ENCODE data around the gene ATP8B1.
"Not testable (repeated sequence)": the region's sequence is repeated elsewhere in the genome, so short reads cannot be mapped to it uniquely, and the experiment has no call there.

ATP8B1 gene

DNA sequence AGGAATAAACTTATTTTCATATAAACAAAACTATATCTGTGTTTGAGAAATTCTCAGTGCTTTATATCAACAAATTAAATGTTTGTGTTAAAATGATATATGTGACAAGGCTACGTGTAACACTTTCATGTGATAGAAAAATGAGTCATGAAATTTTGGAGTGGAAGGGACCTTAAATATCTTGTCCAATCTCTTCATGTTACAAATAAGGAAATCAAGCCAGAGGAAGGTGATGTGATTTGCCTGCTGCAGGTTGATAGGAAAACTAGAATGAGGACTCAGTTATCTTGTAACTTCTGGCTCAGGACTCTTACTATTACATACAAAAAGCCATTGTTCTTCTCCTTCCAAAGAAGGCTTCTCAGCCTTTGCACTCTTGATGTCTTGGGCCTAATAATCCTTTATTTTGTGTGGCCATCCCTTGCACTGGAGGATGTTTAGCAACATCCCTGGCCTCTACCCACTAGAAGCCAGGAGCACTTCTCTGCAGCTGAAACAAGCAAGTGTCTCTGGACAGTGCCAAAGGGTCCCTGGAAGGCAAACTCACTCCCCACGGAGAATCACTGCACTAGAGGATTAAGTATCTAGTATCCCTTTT lies 138.4 kb downstream of the ATP8B1 start:
- Histone ChIP-seq H3K36me3 (ENCODE audit: control insufficient read depth, insufficient read depth, low read length) (peaks cover 4% of the 10 kb centered on the region), H3K9ac (ENCODE audit: low read length) (no peak overlapping the region), H3K27me3 (ENCODE audit: control insufficient read depth, insufficient read depth, low read length) (no peaks in the 10 kb centered on the region), H3K4me3 (ENCODE audit: low read length) (no peak overlapping the region), H3K4me1 (ENCODE audit: control insufficient read depth, insufficient read depth, low read length) (peaks cover 28% of the 10 kb centered on the region), H3K9me3 (ENCODE audit: control insufficient read depth, low read length) (no peaks in the 10 kb centered on the region)

DNA sequence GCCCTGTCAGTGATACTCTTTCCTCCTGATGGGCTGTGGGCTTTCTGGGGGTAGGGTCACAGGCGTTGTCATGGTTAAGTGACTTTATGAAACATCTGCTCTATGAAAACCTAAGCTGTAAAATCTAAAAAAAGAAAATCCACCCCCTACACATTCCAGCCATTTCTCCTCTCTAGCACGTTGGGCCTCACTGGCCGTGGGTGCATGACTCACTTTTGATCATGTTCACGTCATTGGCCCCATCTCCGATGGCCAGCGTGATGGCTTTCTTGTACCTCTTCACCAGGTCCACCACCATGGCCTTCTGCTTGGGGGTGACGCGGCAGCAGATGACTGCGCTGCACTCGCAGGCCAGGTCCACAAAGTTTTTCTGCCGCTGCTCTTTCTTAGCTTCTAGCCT lies 142.2 kb downstream of the ATP8B1 start:
- Histone ChIP-seq H3K27me3 (ENCODE audit: control insufficient read depth, insufficient read depth, low read length) (no peaks in the 10 kb centered on the region), H3K4me3 (ENCODE audit: low read length) (no peak overlapping the region), H3K9ac (ENCODE audit: low read length) (no peak overlapping the region), H3K9me3 (ENCODE audit: control insufficient read depth, low read length) (no peaks in the 10 kb centered on the region), H3K4me1 (ENCODE audit: control insufficient read depth, insufficient read depth, low read length) (peaks cover 26% of the 10 kb centered on the region), H3K36me3 (ENCODE audit: control insufficient read depth, insufficient read depth, low read length) (peaks cover 7% of the 10 kb centered on the region)

DNA sequence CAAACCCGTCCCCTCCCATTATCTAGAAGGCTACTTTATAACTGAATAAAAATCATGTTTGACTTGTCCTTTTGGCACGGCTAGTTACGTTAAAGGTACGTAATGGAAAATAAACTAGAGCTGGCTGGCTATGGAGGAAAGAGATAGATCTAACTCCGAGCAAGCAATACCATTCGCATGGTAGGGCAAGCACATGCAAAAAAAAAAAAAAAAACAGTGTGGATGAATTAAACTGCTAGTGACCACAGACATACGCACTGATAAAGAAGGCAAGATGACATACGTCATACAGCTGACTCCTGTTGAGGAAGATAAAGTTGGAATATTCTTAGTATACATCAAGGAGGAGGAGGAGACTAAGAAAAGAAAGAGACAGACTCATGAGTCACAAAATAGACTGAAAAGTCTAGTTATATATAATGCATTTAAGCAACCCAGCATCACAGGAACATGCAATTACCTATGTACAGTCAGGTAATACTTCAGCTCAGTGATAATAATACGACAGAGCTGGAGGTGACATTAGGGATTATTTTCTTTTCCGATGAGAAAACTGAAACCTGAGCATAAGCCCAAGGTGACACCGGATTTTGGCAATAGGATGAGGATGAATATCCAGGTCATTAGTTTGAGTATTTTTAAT lies 143.5 kb downstream of the ATP8B1 start:
- Histone ChIP-seq H3K9me3 (ENCODE audit: control insufficient read depth, low read length) (no peaks in the 10 kb centered on the region), H3K27me3 (ENCODE audit: control insufficient read depth, insufficient read depth, low read length) (no peaks in the 10 kb centered on the region), H3K4me3 (ENCODE audit: low read length) (no peak overlapping the region), H3K9ac (ENCODE audit: low read length) (peak overlapping the region; percentile 7), H3K36me3 (ENCODE audit: control insufficient read depth, insufficient read depth, low read length) (peaks cover 7% of the 10 kb centered on the region), H3K4me1 (ENCODE audit: control insufficient read depth, insufficient read depth, low read length) (peaks cover 13% of the 10 kb centered on the region)

DNA sequence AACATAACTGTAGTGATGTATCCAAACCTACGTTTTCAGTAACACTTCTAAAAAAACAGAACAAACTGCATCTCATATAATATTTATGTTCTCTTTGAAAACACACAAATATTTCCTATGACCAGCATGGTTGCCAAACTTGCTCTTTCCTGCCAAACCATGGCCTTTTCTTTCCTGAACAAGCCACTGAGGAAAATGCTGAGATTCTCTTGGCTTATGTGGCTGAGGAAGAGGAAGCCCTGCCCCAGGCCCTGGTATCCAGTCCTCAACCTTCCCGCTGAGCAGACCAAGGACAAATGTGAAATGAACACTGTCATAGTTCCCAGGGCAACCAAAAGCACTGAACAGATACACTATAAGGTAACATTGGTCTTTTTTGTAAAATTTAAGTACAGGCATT lies 145.6 kb downstream of the ATP8B1 start:
- Histone ChIP-seq H3K27me3 (ENCODE audit: control insufficient read depth, insufficient read depth, low read length) (no peaks in the 10 kb centered on the region), H3K4me1 (ENCODE audit: control insufficient read depth, insufficient read depth, low read length) (peaks cover 12% of the 10 kb centered on the region), H3K9me3 (ENCODE audit: control insufficient read depth, low read length) (no peaks in the 10 kb centered on the region), H3K36me3 (ENCODE audit: control insufficient read depth, insufficient read depth, low read length) (peaks cover 14% of the 10 kb centered on the region), H3K4me3 (ENCODE audit: low read length) (no peak overlapping the region), H3K9ac (ENCODE audit: low read length) (no peak overlapping the region)

DNA sequence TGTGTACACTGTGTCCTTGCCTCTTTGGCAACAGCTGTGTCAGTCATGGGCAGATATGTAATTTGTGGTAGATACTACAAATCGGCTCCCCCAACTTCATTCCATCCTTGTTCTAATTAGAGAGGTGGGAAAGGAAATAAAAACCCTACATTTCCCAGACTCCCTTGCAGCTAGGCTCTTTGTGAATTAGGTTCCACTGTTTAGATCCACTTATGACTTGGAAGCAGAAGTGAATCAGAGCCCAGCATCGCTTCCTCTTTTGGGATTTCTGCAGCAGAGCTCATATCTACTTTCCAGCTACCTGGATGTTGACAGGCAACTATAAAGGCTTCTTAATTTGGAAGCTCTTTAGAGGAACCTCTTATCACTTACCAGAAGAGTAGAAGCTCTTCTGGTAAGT lies 147.4 kb downstream of the ATP8B1 start:
- H3K27me3 ChIP-seq (ENCODE audit: control insufficient read depth, insufficient read depth, low read length): no peaks in the 10 kb centered on the region
- H3K4me1 ChIP-seq (ENCODE audit: control insufficient read depth, insufficient read depth, low read length): peaks cover 12% of the 10 kb centered on the region
- no peaks in the 10 kb centered on the region for H3K9me3 ChIP-seq (ENCODE audit: control insufficient read depth, low read length)
- peaks cover 14% of the 10 kb centered on the region for H3K36me3 ChIP-seq (ENCODE audit: control insufficient read depth, insufficient read depth, low read length)
- H3K9ac ChIP-seq (ENCODE audit: low read length): no peak overlapping the region
- H3K4me3 ChIP-seq (ENCODE audit: low read length): no peak overlapping the region

DNA sequence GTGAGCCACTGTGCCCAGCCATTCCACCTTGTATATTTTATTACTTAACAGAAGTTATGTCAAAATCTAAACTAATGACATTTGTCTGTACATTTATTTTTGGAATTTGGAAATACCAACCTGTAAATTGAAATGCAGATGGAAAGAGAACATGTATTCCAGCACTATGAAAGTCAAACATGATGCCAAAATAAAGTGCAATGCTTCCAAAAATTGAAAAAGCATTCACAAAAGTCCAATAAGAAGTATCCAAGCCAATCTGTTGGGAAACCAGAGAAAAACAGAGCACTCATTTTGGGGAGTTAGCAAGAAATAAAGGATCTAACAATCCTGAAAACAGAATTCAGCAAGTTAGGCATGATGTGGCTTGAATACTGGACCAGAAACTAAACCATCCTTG lies 151.2 kb downstream of the ATP8B1 start:
- no peaks in the 10 kb centered on the region for H3K27me3 ChIP-seq (ENCODE audit: control insufficient read depth, insufficient read depth, low read length)
- no peaks in the 10 kb centered on the region for H3K4me1 ChIP-seq (ENCODE audit: control insufficient read depth, insufficient read depth, low read length)
- no peak overlapping the region for H3K4me3 ChIP-seq (ENCODE audit: low read length)
- no peak overlapping the region for H3K9ac ChIP-seq (ENCODE audit: low read length)
- no peaks in the 10 kb centered on the region for H3K9me3 ChIP-seq (ENCODE audit: control insufficient read depth, low read length)
- peaks cover 7% of the 10 kb centered on the region for H3K36me3 ChIP-seq (ENCODE audit: control insufficient read depth, insufficient read depth, low read length)

DNA sequence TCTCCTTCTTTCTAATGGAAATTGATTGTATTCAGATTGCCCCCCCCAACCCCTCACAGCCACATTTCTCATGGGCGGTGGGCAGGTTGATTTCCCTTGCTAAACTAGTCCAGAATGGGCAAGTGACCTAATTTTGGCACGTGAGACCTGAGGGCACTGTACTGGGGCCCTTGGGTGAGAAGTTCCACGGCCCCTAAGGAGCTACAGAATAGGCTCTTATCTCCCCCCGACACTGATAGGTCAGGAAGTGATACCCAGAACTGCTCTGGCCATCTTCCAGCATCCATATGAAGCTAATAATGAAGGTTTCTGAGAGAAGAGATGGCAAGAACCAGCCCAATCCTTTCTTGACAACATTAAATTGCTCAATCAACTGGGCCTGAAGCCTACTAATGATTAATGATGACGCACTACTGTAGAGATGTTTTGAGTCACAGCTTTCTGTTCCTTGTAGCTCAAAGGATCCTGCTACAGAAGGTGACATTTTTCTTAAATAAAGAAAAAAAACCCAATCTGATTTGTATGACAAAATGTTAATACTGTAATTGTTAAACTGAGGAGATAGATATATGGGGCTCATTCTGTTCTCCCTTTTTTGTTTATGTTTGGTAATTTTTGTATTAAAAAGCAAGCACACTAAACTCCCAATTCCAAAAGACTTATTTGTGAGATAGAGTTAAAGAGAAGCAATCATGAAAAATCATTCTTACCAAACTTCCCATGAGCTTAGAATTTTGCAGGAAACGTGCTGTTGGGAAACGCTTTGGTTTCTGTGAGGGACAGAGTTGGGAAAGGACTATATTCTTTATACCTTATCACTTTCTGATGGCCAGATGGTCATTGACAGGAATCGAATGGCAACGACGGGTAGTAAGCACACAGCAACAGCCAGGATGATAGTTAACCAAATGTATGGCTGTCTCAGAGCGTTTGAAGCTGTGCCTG lies 153.3 kb downstream of the ATP8B1 start:
- Histone ChIP-seq H3K9ac (ENCODE audit: low read length) (no peak overlapping the region), H3K27me3 (ENCODE audit: control insufficient read depth, insufficient read depth, low read length) (no peaks in the 10 kb centered on the region), H3K9me3 (ENCODE audit: control insufficient read depth, low read length) (no peaks in the 10 kb centered on the region), H3K4me3 (ENCODE audit: low read length) (no peak overlapping the region), H3K36me3 (ENCODE audit: control insufficient read depth, insufficient read depth, low read length) (peaks cover 7% of the 10 kb centered on the region), H3K4me1 (ENCODE audit: control insufficient read depth, insufficient read depth, low read length) (no peaks in the 10 kb centered on the region)

DNA sequence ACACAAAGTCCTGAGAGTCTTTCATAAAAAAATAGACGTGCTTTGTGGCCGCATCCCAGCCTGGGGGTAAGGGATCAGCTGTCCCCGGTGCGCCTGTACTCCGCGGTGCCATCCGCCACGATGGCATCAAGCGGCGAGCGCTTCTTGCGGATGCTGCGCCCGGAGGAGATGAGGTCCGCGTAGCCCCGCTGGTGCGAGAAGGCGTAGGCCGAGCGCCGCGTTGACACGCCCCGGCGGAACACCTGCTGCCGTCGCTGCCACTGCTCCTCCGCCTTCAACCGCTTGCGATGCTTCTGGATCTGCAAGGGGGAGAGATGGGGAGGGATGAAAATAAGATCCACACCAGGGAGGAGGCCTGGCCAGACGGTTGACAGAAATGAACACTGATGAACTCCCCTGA lies 154.7 kb downstream of the ATP8B1 start:
- Histone ChIP-seq H3K36me3 (ENCODE audit: control insufficient read depth, insufficient read depth, low read length) (peaks cover 2% of the 10 kb centered on the region), H3K4me3 (ENCODE audit: low read length) (no peak overlapping the region), H3K9ac (ENCODE audit: low read length) (no peak overlapping the region), H3K9me3 (ENCODE audit: control insufficient read depth, low read length) (no peaks in the 10 kb centered on the region), H3K4me1 (ENCODE audit: control insufficient read depth, insufficient read depth, low read length) (no peaks in the 10 kb centered on the region), H3K27me3 (ENCODE audit: control insufficient read depth, insufficient read depth, low read length) (no peaks in the 10 kb centered on the region)

DNA sequence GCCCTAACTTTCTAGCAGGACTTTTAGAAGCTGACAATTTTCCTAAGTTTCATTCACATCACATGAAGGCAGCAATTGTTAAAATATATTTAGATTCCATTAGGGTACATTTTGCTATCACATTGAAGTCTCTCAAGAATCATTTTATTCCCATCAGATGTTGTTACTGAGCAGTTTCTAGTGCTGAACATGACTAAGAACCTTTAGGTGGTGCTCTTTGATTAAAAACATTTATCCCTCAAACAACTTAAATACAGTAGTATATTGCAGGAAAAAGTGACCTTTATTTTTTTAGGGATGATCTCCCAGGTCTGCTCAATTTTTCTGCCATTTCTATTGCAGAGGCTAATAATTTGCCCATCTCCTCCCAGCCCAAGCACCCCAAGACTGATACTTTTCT lies 158.6 kb downstream of the ATP8B1 start:
- no peaks in the 10 kb centered on the region for H3K4me1 ChIP-seq (ENCODE audit: control insufficient read depth, insufficient read depth, low read length)
- no peak overlapping the region for H3K9ac ChIP-seq (ENCODE audit: low read length)

DNA sequence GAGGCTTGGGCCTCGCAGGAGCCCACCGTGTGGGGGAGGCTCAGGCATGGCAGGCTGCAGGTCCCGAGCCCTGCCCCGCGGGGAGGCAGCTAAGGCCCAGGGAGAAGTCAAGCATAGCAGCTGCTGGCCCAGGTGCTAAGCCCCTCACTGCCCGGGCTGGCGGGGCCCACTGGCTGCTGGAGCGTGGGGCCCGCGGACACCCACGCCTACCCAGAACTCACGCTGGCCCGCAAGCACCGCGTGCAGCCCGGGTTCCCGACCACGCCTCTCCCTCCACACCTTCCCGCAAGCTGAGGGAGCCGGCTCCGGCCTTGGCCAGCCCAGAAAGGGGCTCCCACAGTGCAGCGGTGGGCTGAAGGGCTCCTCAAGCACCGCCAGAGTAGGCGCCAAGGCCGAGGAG lies 159.4 kb downstream of the ATP8B1 start:
- not testable (repeated sequence) for H3K9me3 ChIP-seq (ENCODE audit: control insufficient read depth, low read length); H3K4me1 ChIP-seq (ENCODE audit: control insufficient read depth, insufficient read depth, low read length); H3K9ac ChIP-seq (ENCODE audit: low read length); H3K36me3 ChIP-seq (ENCODE audit: control insufficient read depth, insufficient read depth, low read length); H3K27me3 ChIP-seq (ENCODE audit: control insufficient read depth, insufficient read depth, low read length); H3K4me3 ChIP-seq (ENCODE audit: low read length)

More for the DNA sequence above, 158.6 kb downstream of the ATP8B1 start:
- H3K9me3 ChIP-seq (ENCODE audit: control insufficient read depth, low read length): no peaks in the 10 kb centered on the region
- no peaks in the 10 kb centered on the region for H3K36me3 ChIP-seq (ENCODE audit: control insufficient read depth, insufficient read depth, low read length)
- H3K4me3 ChIP-seq (ENCODE audit: low read length): no peak overlapping the region
- H3K27me3 ChIP-seq (ENCODE audit: control insufficient read depth, insufficient read depth, low read length): no peaks in the 10 kb centered on the region

DNA sequence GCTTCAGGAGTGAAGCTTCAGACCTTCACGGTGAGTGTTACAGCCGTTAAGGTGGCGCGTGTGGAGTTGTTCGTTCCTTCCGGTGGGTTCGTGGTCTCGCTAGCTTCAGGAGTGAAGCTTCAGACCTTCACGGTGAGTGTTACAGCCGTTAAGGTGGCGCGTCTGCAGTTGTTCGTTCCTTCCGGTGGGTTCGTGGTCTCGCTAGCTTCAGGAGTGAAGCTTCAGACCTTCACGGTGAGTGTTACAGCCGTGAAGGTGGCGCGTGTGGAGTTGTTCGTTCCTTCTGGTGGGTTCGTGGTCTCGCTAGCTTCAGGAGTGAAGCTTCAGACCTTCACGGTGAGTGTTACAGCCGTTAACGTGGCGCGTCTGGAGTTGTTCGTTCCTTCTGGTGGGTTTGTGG lies 160.7 kb downstream of the ATP8B1 start:
- not testable (repeated sequence) for H3K9ac ChIP-seq (ENCODE audit: low read length); H3K9me3 ChIP-seq (ENCODE audit: control insufficient read depth, low read length); H3K4me1 ChIP-seq (ENCODE audit: control insufficient read depth, insufficient read depth, low read length)

DNA sequence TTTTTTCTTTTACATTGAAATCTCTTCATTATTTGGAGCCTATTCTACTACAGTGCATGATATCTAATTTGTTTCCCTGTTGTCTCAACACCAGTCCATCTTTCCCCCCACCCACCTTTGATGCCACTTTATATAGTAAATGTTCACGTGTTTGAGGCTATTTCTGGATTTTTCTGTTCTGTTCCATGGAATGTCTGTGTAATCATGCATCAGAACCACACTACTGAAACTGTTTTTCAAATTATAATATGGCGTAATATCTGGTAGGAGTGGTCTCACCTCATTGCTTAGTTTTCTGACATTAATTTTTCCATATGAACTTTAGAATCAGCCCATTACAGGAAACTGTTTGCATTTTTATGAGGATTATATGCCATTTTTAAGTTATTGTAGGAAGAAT lies 162.4 kb downstream of the ATP8B1 start:
- Histone ChIP-seq H3K4me3 (ENCODE audit: low read length) (no peak overlapping the region), H3K27me3 (ENCODE audit: control insufficient read depth, insufficient read depth, low read length) (no peaks in the 10 kb centered on the region), H3K4me1 (ENCODE audit: control insufficient read depth, insufficient read depth, low read length) (no peaks in the 10 kb centered on the region), H3K9ac (ENCODE audit: low read length) (no peak overlapping the region), H3K36me3 (ENCODE audit: control insufficient read depth, insufficient read depth, low read length) (no peaks in the 10 kb centered on the region), H3K9me3 (ENCODE audit: control insufficient read depth, low read length) (no peaks in the 10 kb centered on the region)

More for the DNA sequence above, 160.7 kb downstream of the ATP8B1 start:
- not testable (repeated sequence) for H3K36me3 ChIP-seq (ENCODE audit: control insufficient read depth, insufficient read depth, low read length); H3K27me3 ChIP-seq (ENCODE audit: control insufficient read depth, insufficient read depth, low read length); H3K4me3 ChIP-seq (ENCODE audit: low read length)

All from mucosa of stomach (tissue), 1 donor.